B cell (primary cell): ENCODE data around the gene ARHGAP23. TPM values are rescaled to one million over a fixed set of nuclear protein-coding genes. Genes with fewer than 3 reads are reported as not detected.

Experiments used
- ATAC-seq: fragments of 200-7000 bp; cut with Tn5 transposase; one replicate; pipeline ENCODE4 v1.10.0; 2021; ENCODE audit warnings: low read depth, mild to moderate bottlenecking, moderate number of reproducible peaks, moderate library complexity
- CTCF ChIA-PET: fragments of 350-600 bp; sonication (Branson Sonifier 250); formaldehyde crosslinking; loops from one replicate; lab custom pipeline; 2021; ENCODE audit warnings: antibody characterized with exemption, inconsistent platforms; lab: Charles Lee
- POLR2A ChIA-PET: fragments of 350-600 bp; sonication (Branson Sonifier 250); formaldehyde crosslinking; loops from one replicate; lab custom pipeline; 2021; ENCODE audit warnings: antibody characterized with exemption; lab: Charles Lee
- DNase-seq: peaks from one replicate; pipeline ENCODE4 v3.0.0; 2013
- H2AFZ ChIP-seq: 2 replicates; pipeline ENCODE4 v1.6.1; 2012; ENCODE audit warnings: mild to moderate bottlenecking, low read depth, low read length; ENCODE audit not compliant: insufficient read depth, poor library complexity, severe bottlenecking
- H3K27ac ChIP-seq, 2 donors: 1 replicate in 1 of 2; 2 replicates in 1 of 2; pipeline ENCODE4 v1.5.1; 2012 to 2013; ENCODE audit warnings: low read length in 2 of 2, mild to moderate bottlenecking in 2 of 2, moderate library complexity in 1 of 2
- H3K27me3 ChIP-seq, 4 experiments: fragments of 200-600 bp in 1 of 4; sonication (generic) in 1 of 4; replicated peaks in 1 of 4; 1 replicate in 2 of 4; 2 replicates in 2 of 4; pipeline versions ENCODE4 v1.6.1 to v1.7.0; 2013 to 2016; ENCODE audit warnings: low read length in 3 of 4, mild to moderate bottlenecking in 2 of 4, mixed read lengths in 1 of 4, moderate library complexity in 1 of 4; ENCODE audit not compliant: insufficient read depth in 4 of 4, control insufficient read depth in 3 of 4; ENCODE audit errors: control extremely low read depth in 1 of 4
- H3K36me3 ChIP-seq, 2 experiments: replicated peaks in 1 of 2; 1 replicate in 1 of 2; 2 replicates in 1 of 2; pipeline versions ENCODE4 v1.6.1 to v1.7.1; 2013; ENCODE audit warnings: low read length in 1 of 2; ENCODE audit not compliant: insufficient read depth in 2 of 2, control insufficient read depth in 1 of 2; ENCODE audit errors: control extremely low read depth in 1 of 2, extremely low read depth in 1 of 2
- H3K4me1 ChIP-seq, 2 donors: fragments of 200-600 bp in 1 of 2; sonication (generic) in 1 of 2; 1 replicate in 1 of 2; 2 replicates in 1 of 2; pipeline versions ENCODE4 v1.5.1 to v1.6.1; 2013 to 2017; ENCODE audit warnings: low read length in 2 of 2; ENCODE audit not compliant: control insufficient read depth in 2 of 2, insufficient read depth in 2 of 2
- H3K4me2 ChIP-seq: replicated peaks from 2 replicates; pipeline ENCODE3; 2012; ENCODE audit warnings: mild to moderate bottlenecking, low read depth, low read length; ENCODE audit not compliant: poor library complexity, severe bottlenecking
- H3K4me3 ChIP-seq, 5 experiments: fragments of 200-600 bp in 1 of 5; sonication (generic) in 1 of 5; 1 replicate in 3 of 5; 2 replicates in 2 of 5; pipeline versions ENCODE4 v1.5.1 to v1.7.0; 2011 to 2016; ENCODE audit warnings: low read length in 4 of 5, mild to moderate bottlenecking in 4 of 5, low read depth in 2 of 5, control low read depth in 1 of 5, moderate library complexity in 1 of 5; ENCODE audit not compliant: insufficient read depth in 1 of 5; ENCODE audit errors: control extremely low read depth in 1 of 5, extremely low read depth in 1 of 5
- H3K79me2 ChIP-seq: fragments of 200-600 bp; sonication (generic); one replicate; pipeline ENCODE4 v1.6.0; 2016; ENCODE audit warnings: low read length; ENCODE audit not compliant: control insufficient read depth, insufficient read depth
- H3K9ac ChIP-seq: fragments of 200-600 bp; sonication (generic); 2 replicates; pipeline ENCODE4 v1.6.1; 2017; ENCODE audit warnings: mild to moderate bottlenecking, low read length, moderate library complexity
- H3K9me3 ChIP-seq, 3 donors: one replicate each; pipeline versions ENCODE4 v1.6.1 to v1.7.1; 2013; ENCODE audit warnings: low read length in 2 of 3; ENCODE audit not compliant: control insufficient read depth in 2 of 3, insufficient read depth in 1 of 3; ENCODE audit errors: control extremely low read depth in 1 of 3
- H4K20me1 ChIP-seq: 2 replicates; pipeline ENCODE4 v1.6.0; 2012; ENCODE audit warnings: mild to moderate bottlenecking, low read length; ENCODE audit not compliant: insufficient read depth, control insufficient read depth, poor library complexity, severe bottlenecking
- H3K27ac Mint-ChIP-seq: one replicate; pipeline ENCODE4 v1.8.0; 2021; ENCODE audit warnings: mixed read lengths
- H3K27me3 Mint-ChIP-seq: one replicate; pipeline ENCODE4 v1.8.0; 2021; ENCODE audit warnings: mixed read lengths
- H3K4me1 Mint-ChIP-seq: one replicate; pipeline ENCODE4 v1.8.0; 2021; ENCODE audit warnings: mixed read lengths
- H3K4me3 Mint-ChIP-seq: one replicate; pipeline ENCODE4 v1.8.0; 2021; ENCODE audit warnings: mixed read lengths
- H3K9me3 Mint-ChIP-seq: one replicate; pipeline ENCODE4 v1.8.0; 2022; ENCODE audit warnings: mixed read lengths; ENCODE audit not compliant: insufficient read depth
- CTCF ChIP-seq: fragments of 200-600 bp; IDR thresholded peaks from one replicate; pipeline ENCODE4 v1.8.0; 2022; ENCODE audit warnings: antibody characterized with exemption, mild to moderate bottlenecking
- EZH2 ChIP-seq: IDR thresholded peaks from 2 replicates; pipeline ENCODE4 v1.6.1; 2012; ENCODE audit warnings: borderline replicate concordance, low read depth, mild to moderate bottlenecking, moderate library complexity, low read length; ENCODE audit not compliant: insufficient read depth, poor library complexity, severe bottlenecking
- WGBS: methylation state at CpG from one replicate; pipeline ENCODE4 v1.1.5; 2013; ENCODE audit warnings: missing lambda C conversion rate; ENCODE audit not compliant: insufficient coverage; 5-methylcytosine and 5-hydroxymethylcytosine counted together
- intact Hi-C: fragments of 100-400 bp; cut with micrococcal nuclease; formaldehyde crosslinking; loops from one replicate; pipeline ENCODE4 v1.10.0; 2022
- polyA plus RNA-seq: library from polyadenylated mRNA; depleted of rRNA; stranded (reverse); fragments of >200 nt; gene quantifications from 2 replicates; pipeline ENCODE4 v1.2.3, GENCODE V29; 2012
- total RNA-seq, 2 donors: library from RNA; stranded (reverse); fragments of 120-200 nt in 1 of 2; gene quantifications; 1 replicate in 1 of 2; 2 replicates in 1 of 2; pipeline versions ENCODE4 v1.2.3 to v1.2.4, GENCODE V29; 2013 to 2022

ARHGAP23 gene
- total and polyA plus RNA-seq, 2 donors (not counting 1 experiment from before 2014, with no cell fraction given) = 0.07 to 0.12 TPM

GRCh38 chr17:38547444-38547843, 119.2 kb downstream of the ARHGAP23 start:
- 63% methylated on average over 10 of the region's 12 CpGs for WGBS
- no peaks in the 10 kb centered on the region for H3K9me3 ChIP-seq
- ChIA-PET POLR2A (interaction anchor here (0.6 kb wide), 1 partner anchor 119 kb away, joined by 3 read pairs; no protein-coding TSS in a partner anchor), CTCF (interaction anchor here (1.5 kb wide), 1 partner anchor 11 kb away, joined by 4 read pairs; no protein-coding TSS in a partner anchor)
- H3K36me3 ChIP-seq = no peaks in the 10 kb centered on the region
- H3K4me3 Mint-ChIP-seq = no peak overlapping the region
- no peaks in the 10 kb centered on the region for H3K79me2 ChIP-seq
- no peak for TF ChIP-seq CTCF
- TF ChIP-seq EZH2 = no peak
- no peak overlapping the region for H3K4me2 ChIP-seq
- H3K9ac ChIP-seq = no peak overlapping the region
- H3K27ac Mint-ChIP-seq = no peak overlapping the region
- no peak overlapping the region for H3K4me3 ChIP-seq
- ATAC-seq (no peak), DNase-seq (no peak)
- intact Hi-C loops = no loop called here
- no peak overlapping the region for H2AFZ ChIP-seq
- H3K9me3 Mint-ChIP-seq = no peaks in the 10 kb centered on the region
- no peak overlapping the region for H3K27ac ChIP-seq
- H3K4me1 ChIP-seq = no peaks in the 10 kb centered on the region
- peaks cover 28% of the 10 kb centered on the region for H3K27me3 Mint-ChIP-seq
- no peaks in the 10 kb centered on the region for H4K20me1 ChIP-seq
- H3K4me1 Mint-ChIP-seq = no peaks in the 10 kb centered on the region
- peaks cover 0 to 8% (median 1%) of the 10 kb centered on the region in 4 experiments for H3K27me3 ChIP-seq

- Histone ChIP-seq H3K36me3 (no peaks in the 10 kb centered on the region), H3K4me1 (no peaks in the 10 kb centered on the region), H3K27ac (no peak overlapping the region), H3K4me2 (no peak overlapping the region), H4K20me1 (no peaks in the 10 kb centered on the region), H2AFZ (no peak overlapping the region), H3K4me3 (no peak overlapping the region), H3K79me2 (no peaks in the 10 kb centered on the region), H3K9ac (no peak overlapping the region), H3K9me3 (no peaks in the 10 kb centered on the region), H3K27me3 (peaks cover 0 to 4% (median 1%) of the 10 kb centered on the region in 4 experiments)
- intact Hi-C loops = no loop called here
- ChIA-PET POLR2A (no interaction called here), CTCF (interaction anchor here (0.8 to 1.6 kb wide), 2 partner anchors 9 to 10 kb away, joined by 3 to 5 read pairs; no protein-coding TSS in a partner anchor)
- TF ChIP-seq EZH2 (no peak), CTCF (no peak)
- ATAC-seq (no peak), DNase-seq (no peak)
- H3K4me3 Mint-ChIP-seq = no peak overlapping the region
- 90% methylated on average over 4 of the region's 4 CpGs for whole genome bisulfite sequencing
- no peaks in the 10 kb centered on the region for H3K9me3 Mint-ChIP-seq
- H3K4me1 Mint-ChIP-seq = no peaks in the 10 kb centered on the region
- peaks cover 36% of the 10 kb centered on the region for H3K27me3 Mint-ChIP-seq
- H3K27ac Mint-ChIP-seq = no peak overlapping the region
Observed at GRCh38 chr17:38549285-38549684, 121.0 kb downstream of the ARHGAP23 start.
